ENCODE data around the gene OGDH.

OGDH gene

DNA sequence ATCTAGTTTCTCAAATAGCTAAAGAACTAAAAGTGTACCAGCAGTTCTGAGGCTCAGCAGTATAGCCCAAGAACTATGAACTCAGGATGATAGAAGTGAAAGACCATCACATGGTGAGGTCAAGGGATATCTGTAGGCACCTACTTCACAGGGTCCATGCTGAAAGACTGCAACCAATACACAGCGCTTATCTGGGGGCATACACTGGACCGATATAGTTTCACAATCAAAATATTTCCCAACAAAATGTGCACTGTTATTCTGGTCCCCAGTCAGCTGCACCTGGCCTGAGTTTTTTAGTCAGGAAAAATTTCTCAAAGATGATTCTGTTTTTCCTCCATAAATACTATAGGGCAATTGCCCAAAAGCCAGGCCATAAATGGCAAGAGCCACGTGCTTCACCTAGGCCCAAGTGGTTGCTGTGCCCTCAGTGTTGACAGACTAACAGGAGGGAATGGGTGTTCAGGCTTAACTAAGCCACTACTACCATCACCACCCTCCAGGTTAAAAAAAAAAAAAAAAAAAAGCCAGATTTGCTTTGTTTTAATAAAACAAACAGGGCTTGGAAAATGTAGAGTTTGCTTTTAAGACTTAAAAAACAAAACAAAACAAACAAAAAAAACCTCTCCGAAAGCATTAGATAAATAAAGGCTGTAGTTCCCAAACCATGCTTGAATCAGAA lies 58.5 kb downstream of the OGDH start:
- Histone ChIP-seq H3K4me1 (ENCODE audit: insufficient read depth, low read length, severe bottlenecking) (no peaks in the 10 kb centered on the region), H3K9me3 (ENCODE audit: low read length) (peaks cover 12% of the 10 kb centered on the region), H3K4me2 (ENCODE audit: low read length) (no peak overlapping the region), H3F3A (ENCODE audit: insufficient read depth, low read length) (no peaks in the 10 kb centered on the region), H3K9me2 (ENCODE audit: low read depth, low read length) (no peaks in the 10 kb centered on the region), H3K27me3 (ENCODE audit: insufficient read depth, low read length) (no peaks in the 10 kb centered on the region), H3K4me3 (ENCODE audit: low read depth, low read length, poor library complexity, severe bottlenecking) (no peak overlapping the region), H3K9ac (ENCODE audit: low read length) (no peak overlapping the region), H2AFZ (ENCODE audit: low read length) (no peak overlapping the region), H4K20me1 (ENCODE audit: insufficient read depth, low read length) (no peaks in the 10 kb centered on the region), H3K27ac (ENCODE audit: low read depth, low read length, poor library complexity, severe bottlenecking) (no peak overlapping the region), H3K79me2 (ENCODE audit: insufficient read depth, low read length) (no peaks in the 10 kb centered on the region), H3K36me3 (ENCODE audit: insufficient read depth, low read length) (peaks cover 93% of the 10 kb centered on the region)
- TF ChIP-seq, protein P1, sequence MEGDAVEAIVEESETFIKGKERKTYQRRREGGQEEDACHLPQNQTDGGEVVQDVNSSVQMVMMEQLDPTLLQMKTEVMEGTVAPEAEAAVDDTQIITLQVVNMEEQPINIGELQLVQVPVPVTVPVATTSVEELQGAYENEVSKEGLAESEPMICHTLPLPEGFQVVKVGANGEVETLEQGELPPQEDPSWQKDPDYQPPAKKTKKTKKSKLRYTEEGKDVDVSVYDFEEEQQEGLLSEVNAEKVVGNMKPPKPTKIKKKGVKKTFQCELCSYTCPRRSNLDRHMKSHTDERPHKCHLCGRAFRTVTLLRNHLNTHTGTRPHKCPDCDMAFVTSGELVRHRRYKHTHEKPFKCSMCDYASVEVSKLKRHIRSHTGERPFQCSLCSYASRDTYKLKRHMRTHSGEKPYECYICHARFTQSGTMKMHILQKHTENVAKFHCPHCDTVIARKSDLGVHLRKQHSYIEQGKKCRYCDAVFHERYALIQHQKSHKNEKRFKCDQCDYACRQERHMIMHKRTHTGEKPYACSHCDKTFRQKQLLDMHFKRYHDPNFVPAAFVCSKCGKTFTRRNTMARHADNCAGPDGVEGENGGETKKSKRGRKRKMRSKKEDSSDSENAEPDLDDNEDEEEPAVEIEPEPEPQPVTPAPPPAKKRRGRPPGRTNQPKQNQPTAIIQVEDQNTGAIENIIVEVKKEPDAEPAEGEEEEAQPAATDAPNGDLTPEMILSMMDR (IDR thresholded peaks at IDR 0.05; ENCODE audit: low read length) = no peak
- no peak for TF ChIP-seq EZH2 (IDR thresholded peaks at IDR 0.05; ENCODE audit: borderline replicate concordance, low read length)

DNA sequence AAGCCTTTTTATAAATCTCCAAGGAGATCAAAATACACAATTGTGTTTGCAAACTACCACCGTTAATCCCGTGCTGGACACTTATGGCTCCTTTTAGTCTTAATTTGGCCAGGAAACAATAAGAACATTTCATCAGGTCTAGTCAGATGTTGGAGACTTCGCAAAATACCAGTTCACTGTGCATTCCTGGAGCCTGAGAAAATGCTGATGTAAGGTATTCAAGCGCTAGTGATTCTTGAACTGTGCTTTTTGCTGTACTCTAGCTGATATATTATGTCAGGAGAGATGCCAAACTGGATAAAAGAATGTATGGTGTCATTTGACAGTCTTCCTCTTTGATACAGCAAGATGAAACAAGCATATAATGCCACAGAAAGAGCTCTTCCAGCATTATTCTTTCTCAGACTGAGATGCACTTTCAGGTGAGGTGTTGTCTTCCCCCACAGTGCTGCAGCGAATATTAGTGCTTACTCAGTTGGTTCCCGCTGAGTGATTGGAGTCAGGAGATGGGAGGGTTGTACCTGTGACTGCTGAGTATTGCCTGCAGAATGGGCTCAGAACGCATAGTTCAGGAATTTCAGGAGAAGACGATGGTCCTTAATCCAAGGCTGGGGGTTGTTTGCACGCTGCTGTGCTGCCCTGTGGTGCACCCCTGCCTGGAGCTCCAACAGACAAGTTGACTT lies 59.2 kb downstream of the OGDH start:
- H3K9me2 ChIP-seq (ENCODE audit: low read depth, low read length) = no peaks in the 10 kb centered on the region
- H3K4me2 ChIP-seq (ENCODE audit: low read length) = no peak overlapping the region
- TF ChIP-seq, protein P1 (IDR thresholded peaks at IDR 0.05; ENCODE audit: low read length) = no peak
- TF ChIP-seq EZH2 (IDR thresholded peaks at IDR 0.05; ENCODE audit: borderline replicate concordance, low read length) = no peak
- peaks cover 90% of the 10 kb centered on the region for H3K36me3 ChIP-seq (ENCODE audit: insufficient read depth, low read length)
- no peak overlapping the region for H3K4me3 ChIP-seq (ENCODE audit: low read depth, low read length, poor library complexity, severe bottlenecking)
- no peak overlapping the region for H2AFZ ChIP-seq (ENCODE audit: low read length)
- H3K4me1 ChIP-seq (ENCODE audit: insufficient read depth, low read length, severe bottlenecking) = no peaks in the 10 kb centered on the region
- H3K9me3 ChIP-seq (ENCODE audit: low read length) = peaks cover 5% of the 10 kb centered on the region
- no peaks in the 10 kb centered on the region for H4K20me1 ChIP-seq (ENCODE audit: insufficient read depth, low read length)
- no peak overlapping the region for H3K9ac ChIP-seq (ENCODE audit: low read length)
- no peaks in the 10 kb centered on the region for H3K79me2 ChIP-seq (ENCODE audit: insufficient read depth, low read length)
- no peak overlapping the region for H3K27ac ChIP-seq (ENCODE audit: low read depth, low read length, poor library complexity, severe bottlenecking)
- no peaks in the 10 kb centered on the region for H3F3A ChIP-seq (ENCODE audit: insufficient read depth, low read length)
- no peaks in the 10 kb centered on the region for H3K27me3 ChIP-seq (ENCODE audit: insufficient read depth, low read length)

DNA sequence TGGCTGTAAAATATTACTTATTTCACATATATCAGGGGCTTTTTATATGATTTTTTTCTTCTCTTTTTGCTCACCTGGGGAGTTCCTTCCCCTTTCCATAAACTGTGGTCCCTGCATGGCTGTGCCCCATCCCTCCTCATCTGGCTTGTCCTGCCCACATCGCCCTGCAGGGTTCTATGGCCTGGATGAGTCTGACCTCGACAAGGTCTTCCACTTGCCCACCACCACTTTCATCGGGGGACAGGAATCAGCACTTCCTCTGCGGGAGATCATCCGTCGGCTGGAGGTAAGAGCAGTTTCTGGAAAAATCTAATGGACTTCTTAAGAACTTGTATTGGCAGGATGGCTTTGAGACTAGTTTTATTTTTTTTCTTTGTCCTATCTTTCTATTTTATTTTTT lies 60.1 kb downstream of the OGDH start:
- Histone ChIP-seq H3K4me2 (ENCODE audit: low read length) (no peak overlapping the region), H2AFZ (ENCODE audit: low read length) (no peak overlapping the region), H3K9ac (ENCODE audit: low read length) (no peak overlapping the region), H3K4me3 (ENCODE audit: low read depth, low read length, poor library complexity, severe bottlenecking) (no peak overlapping the region), H3F3A (ENCODE audit: insufficient read depth, low read length) (no peaks in the 10 kb centered on the region), H3K27ac (ENCODE audit: low read depth, low read length, poor library complexity, severe bottlenecking) (no peak overlapping the region), H4K20me1 (ENCODE audit: insufficient read depth, low read length) (no peaks in the 10 kb centered on the region), H3K79me2 (ENCODE audit: insufficient read depth, low read length) (no peaks in the 10 kb centered on the region), H3K4me1 (ENCODE audit: insufficient read depth, low read length, severe bottlenecking) (no peaks in the 10 kb centered on the region), H3K27me3 (ENCODE audit: insufficient read depth, low read length) (no peaks in the 10 kb centered on the region), H3K9me3 (ENCODE audit: low read length) (no peaks in the 10 kb centered on the region), H3K36me3 (ENCODE audit: insufficient read depth, low read length) (peaks cover 82% of the 10 kb centered on the region), H3K9me2 (ENCODE audit: low read depth, low read length) (no peaks in the 10 kb centered on the region)
- TF ChIP-seq EZH2 (IDR thresholded peaks at IDR 0.05; ENCODE audit: borderline replicate concordance, low read length) = no peak
- TF ChIP-seq, protein P1 (IDR thresholded peaks at IDR 0.05; ENCODE audit: low read length) = no peak

Data from OCI-LY1 (cell line).